ENCODE data around the gene LMF1. TPM values are rescaled to one million over a fixed set of nuclear protein-coding genes. Genes with fewer than 3 reads are reported as not detected.
A peak's percentile ranks its signal among the peaks of the same experiment; 100 is the strongest.

The LMF1 gene
- total RNA-seq, result 6.3 and 8.9 TPM in 2 replicates

- DNase-seq (ENCODE audit: low read depth in 2 of 2), result peak; percentile 91 to 94
These were observed at the start of gene LMF1 for GRCh38 chr16:970766-971581. Gene LMF1, minus strand, starts transcription at chr16:970984. Its CDS starts 4 bp downstream, at chr16:970980.

- no peak for DNase-seq (ENCODE audit: low read depth in 2 of 2)
These were observed 49.3 kb upstream of the LMF1 start for GRCh38 chr16:1020091-1020399.

GRCh38 chr16:1019231-1020090 lies 48.7 kb upstream of the LMF1 start:
- peak; percentile 23 to 43 for DNase-seq (ENCODE audit: low read depth in 2 of 2)

GRCh38 chr16:1018447-1019198 lies 47.8 kb upstream of the LMF1 start:
- DNase-seq (ENCODE audit: low read depth in 2 of 2), result no peak

- DNase-seq (ENCODE audit: low read depth in 2 of 2), result no peak
These were observed 44.1 kb upstream of the LMF1 start for GRCh38 chr16:1014771-1015495.

- no peak for DNase-seq (ENCODE audit: low read depth in 2 of 2)
These were observed 43.4 kb upstream of the LMF1 start for GRCh38 chr16:1014221-1014620.

GRCh38 chr16:1013593-1013900 lies 42.8 kb upstream of the LMF1 start:
- DNase-seq (ENCODE audit: low read depth in 2 of 2), result no peak

- no peak for DNase-seq (ENCODE audit: low read depth in 2 of 2)
These were observed 42.2 kb upstream of the LMF1 start for GRCh38 chr16:1012722-1013592.

- DNase-seq (ENCODE audit: low read depth in 2 of 2), result no peak
These were observed 41.4 kb upstream of the LMF1 start for GRCh38 chr16:1012135-1012534.

- no peak for DNase-seq (ENCODE audit: low read depth in 2 of 2)
These were observed 40.7 kb upstream of the LMF1 start for GRCh38 chr16:1011316-1012082.

- DNase-seq (ENCODE audit: low read depth in 2 of 2), result no peak
These were observed 40.0 kb upstream of the LMF1 start for GRCh38 chr16:1010815-1011214.

GRCh38 chr16:1010251-1010650 lies 39.5 kb upstream of the LMF1 start:
- no peak for DNase-seq (ENCODE audit: low read depth in 2 of 2)

- no peak for DNase-seq (ENCODE audit: low read depth in 2 of 2)
These were observed 38.8 kb upstream of the LMF1 start for GRCh38 chr16:1009358-1010150.

GRCh38 chr16:1008085-1008484 lies 37.3 kb upstream of the LMF1 start:
- DNase-seq (ENCODE audit: low read depth in 2 of 2), result no peak

- DNase-seq (ENCODE audit: low read depth in 2 of 2), result no peak
These were observed 36.6 kb upstream of the LMF1 start for GRCh38 chr16:1007284-1007850.

- no peak for DNase-seq (ENCODE audit: low read depth in 2 of 2)
These were observed 36.0 kb upstream of the LMF1 start for GRCh38 chr16:1006781-1007180.

GRCh38 chr16:1005286-1005685 lies 34.5 kb upstream of the LMF1 start:
- DNase-seq (ENCODE audit: low read depth in 2 of 2), result no peak
